ENCODE measurements around the gene DTHD1. TPM values are rescaled to one million over a fixed set of nuclear protein-coding genes. Genes with fewer than 3 reads are reported as not detected.

Gene DTHD1
- total RNA-seq, 2 donors from 2014 or later: 0.08 TPM; not detected in 1

- no peak for DNase-seq
- Histone ChIP-seq H3K27me3 (no peaks in the 10 kb centered on the region), H3K9ac (ENCODE audit: low read depth in 2 of 2, low read length in 2 of 2) (no peak overlapping the region), H3K4me3 (no peak overlapping the region), H3K4me1 (no peaks in the 10 kb centered on the region), H3K36me3 (no peaks in the 10 kb centered on the region), H3K9me3 (no peaks in the 10 kb centered on the region), H3K27ac (no peak overlapping the region)
- no peak for TF ChIP-seq CTCF (IDR thresholded peaks at IDR 0.05)
- intact Hi-C loops (cut with DNase I): no loop called here
Observed at GRCh38 chr4:36386691-36387090, 105.3 kb downstream of the DTHD1 start.

GRCh38 chr4:36388710-36389109, 107.3 kb downstream of the DTHD1 start:
- Histone ChIP-seq H3K4me3 (no peak overlapping the region), H3K27ac (no peak overlapping the region), H3K36me3 (no peaks in the 10 kb centered on the region), H3K9me3 (no peaks in the 10 kb centered on the region), H3K27me3 (no peaks in the 10 kb centered on the region), H3K4me1 (no peaks in the 10 kb centered on the region), H3K9ac (ENCODE audit: low read depth in 2 of 2, low read length in 2 of 2) (no peak overlapping the region)
- no peak for TF ChIP-seq CTCF (IDR thresholded peaks at IDR 0.05)
- intact Hi-C loops (cut with DNase I): no loop called here
- no peak for DNase-seq

GRCh38 chr4:36391411-36391810, 110.0 kb downstream of the DTHD1 start:
- H3K4me1 ChIP-seq: no peaks in the 10 kb centered on the region
- intact Hi-C loops (cut with DNase I): no loop called here
- no peaks in the 10 kb centered on the region for H3K9me3 ChIP-seq
- no peak for TF ChIP-seq CTCF (IDR thresholded peaks at IDR 0.05)
- no peaks in the 10 kb centered on the region for H3K36me3 ChIP-seq
- no peak overlapping the region for H3K9ac ChIP-seq (ENCODE audit: low read depth in 2 of 2, low read length in 2 of 2)
- H3K4me3 ChIP-seq: no peak overlapping the region
- no peaks in the 10 kb centered on the region for H3K27me3 ChIP-seq
- no peak overlapping the region for H3K27ac ChIP-seq
- DNase-seq: no peak

DNA sequence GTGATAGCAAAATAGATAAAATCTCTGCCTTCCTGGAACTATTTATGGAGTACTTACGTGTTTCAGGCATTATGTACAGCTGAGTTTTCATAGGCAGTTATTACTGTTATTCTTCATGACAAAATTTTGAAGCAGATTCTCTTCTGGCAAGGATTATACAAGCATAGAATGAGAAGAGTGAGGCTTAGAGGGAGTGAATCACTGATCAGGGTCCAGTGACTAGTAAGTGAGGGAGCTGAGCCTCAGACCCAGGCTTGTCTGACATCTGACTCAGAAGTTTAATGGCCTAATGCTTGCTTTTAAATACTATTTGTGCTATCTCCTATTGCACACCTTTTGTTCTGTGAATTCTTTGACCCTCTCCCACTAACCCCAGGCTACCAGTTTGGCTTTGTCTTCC, 110.6 kb downstream of the DTHD1 start:
- Histone ChIP-seq H3K4me1 (no peaks in the 10 kb centered on the region), H3K27me3 (no peaks in the 10 kb centered on the region), H3K4me3 (no peak overlapping the region), H3K9me3 (no peaks in the 10 kb centered on the region), H3K9ac (ENCODE audit: low read depth in 2 of 2, low read length in 2 of 2) (no peak overlapping the region), H3K27ac (no peak overlapping the region), H3K36me3 (no peaks in the 10 kb centered on the region)
- no peak for DNase-seq
- intact Hi-C loops (cut with DNase I): no loop called here
- TF ChIP-seq CTCF (IDR thresholded peaks at IDR 0.05): no peak

- intact Hi-C loops (cut with DNase I): no loop called here
- H3K36me3 ChIP-seq: no peaks in the 10 kb centered on the region
Observed at GRCh38 chr4:36392916-36393315, 111.5 kb downstream of the DTHD1 start.

More at GRCh38 chr4:36392916-36393315, 111.5 kb downstream of the DTHD1 start:
- Histone ChIP-seq H3K4me3 (no peak overlapping the region), H3K9ac (ENCODE audit: low read depth in 2 of 2, low read length in 2 of 2) (no peak overlapping the region), H3K4me1 (no peaks in the 10 kb centered on the region), H3K27ac (no peak overlapping the region), H3K27me3 (no peaks in the 10 kb centered on the region), H3K9me3 (no peaks in the 10 kb centered on the region)
- TF ChIP-seq CTCF (IDR thresholded peaks at IDR 0.05): no peak
- DNase-seq: no peak

Other genes starting within 250 kb of the DTHD1 start
- gene ARAP2, start 37.1 kb upstream of the DTHD1 start, total RNA-seq: 10 to 100 TPM; 10.7 to 19.3 TPM